ENCODE results near the gene MSANTD7. TPM values are rescaled to one million over a fixed set of nuclear protein-coding genes. Genes with fewer than 3 reads are reported as not detected.

The MSANTD7 gene
- total and polyA plus RNA-seq, 9 of the 15 experiments (the other 6 are each of a cell fraction or from before 2014, with no cell fraction given): 5.2 to 27.3 (median 23.6) TPM

DNA sequence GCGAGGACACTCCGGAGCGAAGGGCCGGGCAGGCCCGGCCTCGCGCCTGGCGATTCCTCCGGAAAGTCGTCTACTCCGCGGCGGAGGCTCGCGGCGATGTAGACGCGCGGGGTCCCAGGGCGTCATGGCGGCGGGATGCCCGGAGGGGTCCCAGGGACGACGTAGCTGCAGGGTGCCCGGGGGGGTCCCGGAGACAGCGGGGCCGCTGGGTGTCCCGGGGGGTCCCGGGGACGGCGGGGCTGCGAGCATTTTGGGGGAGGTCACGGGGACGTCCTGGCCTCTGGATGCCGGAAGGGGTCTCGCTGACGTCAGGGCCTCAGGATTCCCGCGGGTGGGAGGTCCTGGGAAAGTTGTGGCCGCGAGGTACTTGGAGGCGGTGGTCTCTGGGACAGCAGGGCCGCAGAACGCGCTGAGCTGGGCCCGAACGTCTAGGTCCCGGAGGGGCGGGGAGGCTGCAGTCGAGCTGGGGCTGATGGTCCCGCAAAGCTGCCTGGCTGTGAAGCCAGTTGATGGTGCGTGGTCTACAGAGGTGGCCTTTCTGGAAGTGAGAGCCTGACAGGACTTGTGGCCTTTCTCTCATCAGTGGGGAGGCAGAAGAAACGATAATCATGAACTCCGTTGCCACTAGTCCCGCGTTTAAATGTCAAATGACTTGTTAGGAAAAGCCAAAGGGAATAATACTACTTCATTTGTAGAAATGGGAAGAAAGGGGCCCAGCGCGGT is 637 bp downstream of the MSANTD7 start (continued):
- TF ChIP-seq ZNF780A (CRISPR knock-in tag; IDR thresholded peaks at IDR 0.05): no peak
- no peak for TF ChIP-seq EZH2 (IDR thresholded peaks at IDR 0.05; ENCODE audit: borderline replicate concordance, low read depth, low read length)
- TF ChIP-seq STAG1 (CRISPR knock-in tag; IDR thresholded peaks at IDR 0.05; ENCODE audit: borderline replicate concordance): 0 out of 2 replicates have a peak, but pooled peaks have one; percentile 3
- TF ChIP-seq ZBTB1 (CRISPR knock-in tag; IDR thresholded peaks at IDR 0.05; ENCODE audit: borderline replicate concordance, low read depth): 0 out of 2 replicates have a peak, but pooled peaks have one; percentile 72

DNA sequence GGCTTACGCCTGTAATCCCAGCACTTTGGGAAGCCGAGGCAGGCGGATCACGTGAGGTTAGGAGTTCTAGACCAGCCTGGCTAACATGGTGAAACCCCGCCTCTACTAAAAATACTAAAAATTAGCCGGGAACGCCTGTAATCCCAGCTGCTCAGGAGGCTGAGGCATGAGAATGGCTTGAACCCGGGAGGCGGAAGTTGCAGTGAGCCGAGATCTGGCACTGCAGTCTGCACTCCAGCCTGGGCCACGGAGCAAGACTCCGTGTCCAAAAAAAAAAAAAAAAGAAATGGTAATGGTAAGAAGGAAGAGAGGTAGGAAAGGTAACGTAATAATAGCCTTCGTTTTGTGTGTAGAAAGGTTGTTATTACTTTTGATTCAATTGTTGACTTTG is 1.2 kb downstream of the MSANTD7 start:
- Histone ChIP-seq H3K36me3 (ENCODE audit: control insufficient read depth, insufficient read depth, low read length) (peaks cover 50% of the 10 kb centered on the region), H3K9ac (ENCODE audit: insufficient read depth in 1 of 2, low read depth in 2 of 2, low read length in 2 of 2) (peak overlapping the region; percentile 98 to 99), H2AFZ (ENCODE audit: low read depth, low read length) (peak overlapping the region; percentile 97), H4K20me1 (replicated peaks; ENCODE audit: control insufficient read depth, insufficient read depth, low read length) (peaks cover 7% of the 10 kb centered on the region; the same call in 1 of the 2 replicates), H3K9me1 (ENCODE audit: control insufficient read depth, insufficient read depth, low read length) (no peaks in the 10 kb centered on the region), H3K4me3 (peak overlapping the region; percentile 99), H3K4me1 (replicated peaks in 1 of 2; ENCODE audit: control insufficient read depth in 2 of 2, insufficient read depth in 2 of 2, low read length in 2 of 2) (peaks cover 3 to 18% of the 10 kb centered on the region in 2 experiments; a peak in 3 of 5 replicates), H3K27ac (ENCODE audit: extremely low read depth, low read depth, low read length) (peak overlapping the region; percentile 96), H3K4me2 (ENCODE audit: insufficient read depth, low read length) (peak overlapping the region; percentile 96), H3K79me2 (ENCODE audit: control insufficient read depth, insufficient read depth, low read length) (peaks cover 68% of the 10 kb centered on the region), H3K27me3 (ENCODE audit: control insufficient read depth in 2 of 2, insufficient read depth in 2 of 2, low read length in 2 of 2) (no peaks in the 10 kb centered on the region), H3K9me3 (replicated peaks; ENCODE audit: control insufficient read depth, insufficient read depth, low read depth, low read length) (no peaks in the 10 kb centered on the region)
- in situ Hi-C loops (cut with MboI): no loop called here
- ATAC-seq: 0 out of 3 replicates have a peak, but pooled peaks have one; percentile 11
- ChIA-PET CTCF (ENCODE audit: low intra/inter-chr PET ratio) (interaction anchor here (0.6 kb wide), 1 partner anchor 39 kb away, joined by 3 read pairs; no protein-coding TSS in a partner anchor), POLR2A (interaction anchor here (0.8 to 2.7 kb wide), 4 partner anchors 9 to 114 kb away, joined by 3 to 20 read pairs (median 3); no protein-coding TSS in a partner anchor)
- no peak for FAIRE-seq
- intact Hi-C loops (cut with micrococcal nuclease): loop anchor here (5.0 kb wide), 2 partner anchors 38 to 113 kb away; partner anchors contain the start of genes DCLRE1C and SUV39H2
- BruUV-seq (replicated peaks): no TSS peak
- DNase-seq (ENCODE audit: extremely low read depth in 1 of 4, low spot score in 3 of 4): peak in 1 of 4 experiments; percentile 31
- 0% methylated on average over 11 of the region's 14 CpGs for WGBS (ENCODE audit: insufficient coverage, low coverage, missing lambda C conversion rate)
- TF ChIP-seq ETV1 (tag; conservative IDR thresholded peaks at IDR 0.05; ENCODE audit: low read depth) (0 out of 2 replicates have a peak, but pooled peaks have one; percentile 11), CBFB (CRISPR knock-in tag; IDR thresholded peaks at IDR 0.05) (no peak), ZNF121 (CRISPR knock-in tag; conservative IDR thresholded peaks at IDR 0.05) (peak; percentile 98), PCBP2 (IDR thresholded peaks at IDR 0.05; ENCODE audit: low read depth, low read length, poor library complexity, severe bottlenecking) (no peak), TAF9B (IDR thresholded peaks at IDR 0.05; ENCODE audit: partially characterized antibody) (no peak), ZC3H8 (IDR thresholded peaks at IDR 0.05) (no peak), PTTG1 (tag; IDR thresholded peaks at IDR 0.05; ENCODE audit: low read depth) (no peak), ZNF785 (CRISPR knock-in tag; IDR thresholded peaks at IDR 0.05) (no peak), ZNF384 (IDR thresholded peaks at IDR 0.05; ENCODE audit: low read depth, low read length) (0 out of 2 replicates have a peak, but pooled peaks have one; percentile 30), RAD51 (IDR thresholded peaks at IDR 0.05; ENCODE audit: borderline replicate concordance, low read depth) (peak; percentile 15; the same call in 1 of the 2 replicates)
- TF ChIP-seq, protein P1, sequence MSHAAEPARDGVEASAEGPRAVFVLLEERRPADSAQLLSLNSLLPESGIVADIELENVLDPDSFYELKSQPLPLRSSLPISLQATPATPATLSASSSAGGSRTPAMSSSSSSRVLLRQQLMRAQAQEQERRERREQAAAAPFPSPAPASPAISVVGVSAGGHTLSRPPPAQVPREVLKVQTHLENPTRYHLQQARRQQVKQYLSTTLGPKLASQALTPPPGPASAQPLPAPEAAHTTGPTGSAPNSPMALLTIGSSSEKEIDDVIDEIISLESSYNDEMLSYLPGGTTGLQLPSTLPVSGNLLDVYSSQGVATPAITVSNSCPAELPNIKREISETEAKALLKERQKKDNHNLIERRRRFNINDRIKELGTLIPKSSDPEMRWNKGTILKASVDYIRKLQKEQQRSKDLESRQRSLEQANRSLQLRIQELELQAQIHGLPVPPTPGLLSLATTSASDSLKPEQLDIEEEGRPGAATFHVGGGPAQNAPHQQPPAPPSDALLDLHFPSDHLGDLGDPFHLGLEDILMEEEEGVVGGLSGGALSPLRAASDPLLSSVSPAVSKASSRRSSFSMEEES (CRISPR knock-in tag; IDR thresholded peaks at IDR 0.05): peak; percentile 40; the same call in 1 of the 2 replicates
- TF ChIP-seq, protein P2, sequence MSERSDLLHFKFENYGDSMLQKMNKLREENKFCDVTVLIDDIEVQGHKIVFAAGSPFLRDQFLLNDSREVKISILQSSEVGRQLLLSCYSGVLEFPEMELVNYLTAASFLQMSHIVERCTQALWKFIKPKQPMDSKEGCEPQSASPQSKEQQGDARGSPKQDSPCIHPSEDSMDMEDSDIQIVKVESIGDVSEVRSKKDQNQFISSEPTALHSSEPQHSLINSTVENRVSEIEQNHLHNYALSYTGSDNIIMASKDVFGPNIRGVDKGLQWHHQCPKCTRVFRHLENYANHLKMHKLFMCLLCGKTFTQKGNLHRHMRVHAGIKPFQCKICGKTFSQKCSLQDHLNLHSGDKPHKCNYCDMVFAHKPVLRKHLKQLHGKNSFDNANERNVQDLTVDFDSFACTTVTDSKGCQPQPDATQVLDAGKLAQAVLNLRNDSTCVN (CRISPR knock-in tag; IDR thresholded peaks at IDR 0.05): no peak

All from K562 (cell line).